Nasal cavity respiratory epithelium epithelial cell of viscerocranial mucosa (primary cell): ENCODE data around the gene AGAP6. TPM values are rescaled to one million over a fixed set of nuclear protein-coding genes. Genes with fewer than 3 reads are reported as not detected.

Source experiments
- total RNA-seq: library from RNA; depleted of rRNA; stranded (reverse); fragments of >200 nt; gene quantifications from 2 replicates; pipeline ENCODE4 v1.2.3, GENCODE V29; 2014

The AGAP6 gene
- 3.4 and 5.1 TPM in 2 replicates for total RNA-seq

DNA sequence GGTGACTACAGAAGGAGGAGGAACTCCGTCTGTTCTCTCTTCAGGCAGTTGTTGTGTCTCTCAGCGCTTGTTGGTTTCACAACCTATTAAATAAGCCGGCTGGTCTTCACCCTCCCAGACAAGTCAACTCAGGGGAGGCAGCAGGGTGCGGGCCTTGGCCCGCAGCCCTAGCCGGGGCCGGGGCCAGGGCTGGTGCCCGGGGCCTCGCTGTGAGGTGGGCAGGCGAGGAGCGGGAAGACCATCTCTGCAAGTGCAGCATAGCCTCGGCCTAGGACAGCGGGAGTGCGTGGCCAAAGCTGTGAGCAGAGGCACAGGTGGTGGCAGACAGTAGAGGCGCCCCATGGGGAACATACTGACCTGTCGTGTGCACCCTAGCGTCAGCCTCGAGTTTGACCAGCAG, at the start of gene AGAP6:
Gene AGAP6 (plus strand): TSS at position 31 of the 400 bp plus-strand sequence. CDS start 310 bp downstream, at position 341.

GRCh38 chr10:49941447-49942338, 46.5 kb upstream of the AGAP6 start, which contains the start of the genes PARG and TIMM23B:
Gene PARG (minus strand): TSS chr10:49942027. CDS start chr10:49941725, 302 bp downstream.
Gene TIMM23B (plus strand): TSS chr10:49942053. CDS start chr10:49942195, 142 bp downstream.

Other genes with a start within 250 kb of the AGAP6 start
- under 0.01 and 0.14 TPM in 2 replicates for gene OGDHL, start 226.1 kb upstream of the AGAP6 start, total RNA-seq
- 50.2 and 66.0 TPM in 2 replicates for gene PARG, start 46.4 kb upstream of the AGAP6 start, total RNA-seq
- 19.7 and 22.2 TPM in 2 replicates for gene TIMM23B, start 46.4 kb upstream of the AGAP6 start, total RNA-seq
- gene WASHC2A, start 79.5 kb downstream of the AGAP6 start, total RNA-seq = 34.9 and 54.4 TPM in 2 replicates